Measurements from ENCODE around the gene NDE1. TPM values are rescaled to one million over a fixed set of nuclear protein-coding genes. Genes with fewer than 3 reads are reported as not detected.
A peak's percentile ranks its signal among the peaks of the same experiment; 100 is the strongest.

The NDE1 gene
- total and polyA plus RNA-seq, 4 donors = 2.5 to 17.3 (median 4.4) TPM

- Histone ChIP-seq H3K27ac (ENCODE audit: low read depth in 1 of 2, low read length in 2 of 2) (no peak overlapping the region), H3K4me3 (ENCODE audit: low read depth in 1 of 3, low read length in 3 of 3) (no peak overlapping the region), H3K4me1 (ENCODE audit: control insufficient read depth in 4 of 4, insufficient read depth in 4 of 4, low read length in 3 of 4) (peaks cover 3 to 20% (median 18%) of the 10 kb centered on the region in 4 donors), H3K36me3 (ENCODE audit: control insufficient read depth in 4 of 4, insufficient read depth in 3 of 4, low read depth in 1 of 4, low read length in 3 of 4) (peaks cover 9 to 69% (median 46%) of the 10 kb centered on the region in 4 donors), H3K9me3 (ENCODE audit: control insufficient read depth in 4 of 4, low read length in 3 of 4) (no peaks in the 10 kb centered on the region), H3K27me3 (ENCODE audit: control insufficient read depth in 4 of 4, insufficient read depth in 4 of 4, low read length in 3 of 4) (no peaks in the 10 kb centered on the region), H3K9ac (ENCODE audit: low read depth in 1 of 2, low read length in 2 of 2) (no peak overlapping the region)
- WGBS = 94% methylated on average over 9 of the region's 9 CpGs
- DNase-seq (ENCODE audit: low spot score) = no peak
- TF ChIP-seq, protein P1, sequence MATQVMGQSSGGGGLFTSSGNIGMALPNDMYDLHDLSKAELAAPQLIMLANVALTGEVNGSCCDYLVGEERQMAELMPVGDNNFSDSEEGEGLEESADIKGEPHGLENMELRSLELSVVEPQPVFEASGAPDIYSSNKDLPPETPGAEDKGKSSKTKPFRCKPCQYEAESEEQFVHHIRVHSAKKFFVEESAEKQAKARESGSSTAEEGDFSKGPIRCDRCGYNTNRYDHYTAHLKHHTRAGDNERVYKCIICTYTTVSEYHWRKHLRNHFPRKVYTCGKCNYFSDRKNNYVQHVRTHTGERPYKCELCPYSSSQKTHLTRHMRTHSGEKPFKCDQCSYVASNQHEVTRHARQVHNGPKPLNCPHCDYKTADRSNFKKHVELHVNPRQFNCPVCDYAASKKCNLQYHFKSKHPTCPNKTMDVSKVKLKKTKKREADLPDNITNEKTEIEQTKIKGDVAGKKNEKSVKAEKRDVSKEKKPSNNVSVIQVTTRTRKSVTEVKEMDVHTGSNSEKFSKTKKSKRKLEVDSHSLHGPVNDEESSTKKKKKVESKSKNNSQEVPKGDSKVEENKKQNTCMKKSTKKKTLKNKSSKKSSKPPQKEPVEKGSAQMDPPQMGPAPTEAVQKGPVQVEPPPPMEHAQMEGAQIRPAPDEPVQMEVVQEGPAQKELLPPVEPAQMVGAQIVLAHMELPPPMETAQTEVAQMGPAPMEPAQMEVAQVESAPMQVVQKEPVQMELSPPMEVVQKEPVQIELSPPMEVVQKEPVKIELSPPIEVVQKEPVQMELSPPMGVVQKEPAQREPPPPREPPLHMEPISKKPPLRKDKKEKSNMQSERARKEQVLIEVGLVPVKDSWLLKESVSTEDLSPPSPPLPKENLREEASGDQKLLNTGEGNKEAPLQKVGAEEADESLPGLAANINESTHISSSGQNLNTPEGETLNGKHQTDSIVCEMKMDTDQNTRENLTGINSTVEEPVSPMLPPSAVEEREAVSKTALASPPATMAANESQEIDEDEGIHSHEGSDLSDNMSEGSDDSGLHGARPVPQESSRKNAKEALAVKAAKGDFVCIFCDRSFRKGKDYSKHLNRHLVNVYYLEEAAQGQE (IDR thresholded peaks at IDR 0.05) = peak; percentile 97
- TF ChIP-seq GABPA (IDR thresholded peaks at IDR 0.05 in 1 of 2, conservative IDR thresholded peaks at IDR 0.05 in 1 of 2) (no peak), YY1 (IDR thresholded peaks at IDR 0.05) (no peak)
These were observed 48.7 kb upstream of the NDE1 start for GRCh38 chr16:15601212-15601879.

DNA sequence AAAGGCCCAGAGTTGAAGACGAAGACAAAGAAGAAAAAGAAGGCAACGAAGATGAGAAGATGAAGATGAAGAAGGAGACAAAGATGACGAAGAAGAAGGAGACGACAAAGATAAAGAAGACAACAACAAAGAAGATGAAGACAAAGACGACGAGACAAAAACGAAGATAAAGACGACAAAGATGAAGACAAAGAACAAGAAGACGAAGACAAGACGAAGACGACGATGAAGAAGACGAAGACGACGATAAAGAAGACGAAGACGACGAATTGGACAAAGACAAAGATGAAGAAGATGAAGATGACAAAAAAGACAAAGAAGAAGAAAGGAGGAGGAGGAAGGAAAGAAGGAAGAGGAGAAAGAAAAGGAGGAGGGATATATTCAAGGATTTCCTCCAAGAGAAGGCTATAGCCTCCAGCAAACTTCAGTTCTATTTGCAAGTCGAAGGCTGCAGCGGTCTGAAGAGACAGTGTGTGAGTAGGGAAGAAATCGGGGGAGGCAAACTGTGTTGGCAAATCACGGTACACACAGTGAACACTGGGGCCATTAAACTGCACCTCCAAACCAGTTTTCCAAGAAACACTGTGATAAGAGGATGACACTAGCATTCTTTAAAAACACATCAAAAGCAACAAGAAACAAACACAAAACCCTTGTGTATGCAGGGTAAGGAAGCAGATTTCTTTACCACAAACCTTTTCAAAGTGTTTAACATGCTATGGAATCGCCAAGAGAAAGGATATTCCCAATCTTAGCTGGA lies 47.6 kb upstream of the NDE1 start:
- no peak overlapping the region for H3K9ac ChIP-seq (ENCODE audit: low read depth in 1 of 2, low read length in 2 of 2)
- no peak overlapping the region for H3K27ac ChIP-seq (ENCODE audit: low read depth in 1 of 2, low read length in 2 of 2)
- H3K4me3 ChIP-seq (ENCODE audit: low read depth in 1 of 3, low read length in 3 of 3) = no peak overlapping the region
- H3K27me3 ChIP-seq (ENCODE audit: control insufficient read depth in 4 of 4, insufficient read depth in 4 of 4, low read length in 3 of 4) = no peaks in the 10 kb centered on the region
- no peak for DNase-seq (ENCODE audit: low spot score)
- peaks cover 9 to 29% (median 26%) of the 10 kb centered on the region in 4 donors for H3K4me1 ChIP-seq (ENCODE audit: control insufficient read depth in 4 of 4, insufficient read depth in 4 of 4, low read length in 3 of 4)
- TF ChIP-seq HNF4A (conservative IDR thresholded peaks at IDR 0.05) (no peak), RAD21 (IDR thresholded peaks at IDR 0.05) (no peak), SP1 (IDR thresholded peaks at IDR 0.05) (no peak), HNF4G (IDR thresholded peaks at IDR 0.05) (no peak), ZBTB33 (IDR thresholded peaks at IDR 0.05) (no peak), YY1 (IDR thresholded peaks at IDR 0.05) (no peak), FOXA1 (IDR thresholded peaks at IDR 0.05) (no peak), MAX (IDR thresholded peaks at IDR 0.05) (no peak), RXRA (IDR thresholded peaks at IDR 0.05) (no peak), EGR1 (IDR thresholded peaks at IDR 0.05; ENCODE audit: low read depth in 2 of 2) (no peak), NR2F2 (IDR thresholded peaks at IDR 0.05) (no peak), TAF1 (conservative IDR thresholded peaks at IDR 0.05) (no peak), JUND (IDR thresholded peaks at IDR 0.05) (no peak), GABPA (IDR thresholded peaks at IDR 0.05 in 1 of 2, conservative IDR thresholded peaks at IDR 0.05 in 1 of 2) (no peak), FOXA2 (IDR thresholded peaks at IDR 0.05) (no peak)
- TF ChIP-seq, protein P2, sequence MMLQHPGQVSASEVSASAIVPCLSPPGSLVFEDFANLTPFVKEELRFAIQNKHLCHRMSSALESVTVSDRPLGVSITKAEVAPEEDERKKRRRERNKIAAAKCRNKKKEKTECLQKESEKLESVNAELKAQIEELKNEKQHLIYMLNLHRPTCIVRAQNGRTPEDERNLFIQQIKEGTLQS (IDR thresholded peaks at IDR 0.05) = no peak
- TF ChIP-seq, protein P3, sequence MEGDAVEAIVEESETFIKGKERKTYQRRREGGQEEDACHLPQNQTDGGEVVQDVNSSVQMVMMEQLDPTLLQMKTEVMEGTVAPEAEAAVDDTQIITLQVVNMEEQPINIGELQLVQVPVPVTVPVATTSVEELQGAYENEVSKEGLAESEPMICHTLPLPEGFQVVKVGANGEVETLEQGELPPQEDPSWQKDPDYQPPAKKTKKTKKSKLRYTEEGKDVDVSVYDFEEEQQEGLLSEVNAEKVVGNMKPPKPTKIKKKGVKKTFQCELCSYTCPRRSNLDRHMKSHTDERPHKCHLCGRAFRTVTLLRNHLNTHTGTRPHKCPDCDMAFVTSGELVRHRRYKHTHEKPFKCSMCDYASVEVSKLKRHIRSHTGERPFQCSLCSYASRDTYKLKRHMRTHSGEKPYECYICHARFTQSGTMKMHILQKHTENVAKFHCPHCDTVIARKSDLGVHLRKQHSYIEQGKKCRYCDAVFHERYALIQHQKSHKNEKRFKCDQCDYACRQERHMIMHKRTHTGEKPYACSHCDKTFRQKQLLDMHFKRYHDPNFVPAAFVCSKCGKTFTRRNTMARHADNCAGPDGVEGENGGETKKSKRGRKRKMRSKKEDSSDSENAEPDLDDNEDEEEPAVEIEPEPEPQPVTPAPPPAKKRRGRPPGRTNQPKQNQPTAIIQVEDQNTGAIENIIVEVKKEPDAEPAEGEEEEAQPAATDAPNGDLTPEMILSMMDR (IDR thresholded peaks at IDR 0.05; ENCODE audit: low read depth, low read length, missing input control) = no peak
- TF ChIP-seq, protein P1 (IDR thresholded peaks at IDR 0.05) = no peak
- peaks cover 9 to 64% (median 42%) of the 10 kb centered on the region in 4 donors for H3K36me3 ChIP-seq (ENCODE audit: control insufficient read depth in 4 of 4, insufficient read depth in 3 of 4, low read depth in 1 of 4, low read length in 3 of 4)
- no peaks in the 10 kb centered on the region for H3K9me3 ChIP-seq (ENCODE audit: control insufficient read depth in 4 of 4, low read length in 3 of 4)
- WGBS = 98% methylated on average over 23 of the region's 23 CpGs

All from liver (tissue), 9 donors.